HepG2 (cell line): ENCODE measurements around the gene TRIM67. TPM values are rescaled to one million over a fixed set of nuclear protein-coding genes. Genes with fewer than 3 reads are reported as not detected.

Experiments used
- AGO1 ChIP-seq: fragments of 200-400 bp; formaldehyde crosslinking; IDR thresholded peaks from 2 replicates; pipeline ENCODE4 v1.6.1; 2017; ENCODE audit warnings: mild to moderate bottlenecking, low read depth, low read length, moderate library complexity; ENCODE audit not compliant: poor library complexity, severe bottlenecking
- EZH2 ChIP-seq: conservative IDR thresholded peaks from 2 replicates; pipeline ENCODE4 v1.6.1; 2012; ENCODE audit warnings: mild to moderate bottlenecking, low read depth, low read length, moderate library complexity
- GMEB2 ChIP-seq: IDR thresholded peaks from 2 replicates; pipeline ENCODE4 v1.6.1; 2016; ENCODE audit warnings: missing biosample characterization, missing genetic modification reagents, low read depth
- HNRNPUL1 ChIP-seq: fragments of 200-400 bp; formaldehyde crosslinking; IDR thresholded peaks from 2 replicates; pipeline ENCODE4 v1.6.1; 2017; ENCODE audit warnings: low read depth, mild to moderate bottlenecking, low read length, moderate library complexity
- MAFF ChIP-seq: IDR thresholded peaks from 2 replicates; pipeline ENCODE4 v1.6.1; 2011; ENCODE audit warnings: low read depth, low read length, improper control_type of control experiment
- NCOA2 ChIP-seq: sonication (generic); formaldehyde crosslinking; IDR thresholded peaks from 2 replicates; pipeline ENCODE4 v1.8.0; 2022; ENCODE audit warnings: inconsistent platforms
- NFATC3 ChIP-seq: sonication (generic); formaldehyde crosslinking; IDR thresholded peaks from 2 replicates; pipeline ENCODE4 v1.5.1; 2020; ENCODE audit warnings: mild to moderate bottlenecking, missing genetic modification reagents
- NFE2 ChIP-seq: sonication (generic); formaldehyde crosslinking; IDR thresholded peaks from 2 replicates; pipeline ENCODE4 v1.4.0; 2020; ENCODE audit warnings: missing genetic modification reagents
- SP2 ChIP-seq: sonication (generic); formaldehyde crosslinking; IDR thresholded peaks from 2 replicates; pipeline ENCODE4 v1.5.1; 2020; ENCODE audit warnings: mild to moderate bottlenecking, missing genetic modification reagents
- TAF15 ChIP-seq: fragments of 200-400 bp; formaldehyde crosslinking; IDR thresholded peaks from one replicate; pipeline ENCODE4 v1.6.1; 2018; ENCODE audit warnings: mild to moderate bottlenecking, low read depth, low read length; ENCODE audit not compliant: poor library complexity, severe bottlenecking
- ZC3H13 ChIP-seq: sonication (generic); formaldehyde crosslinking; IDR thresholded peaks from 2 replicates; pipeline ENCODE4 v1.8.1; 2023; ENCODE audit warnings: mild to moderate bottlenecking, missing genetic modification reagents, moderate library complexity
- ZFAT ChIP-seq: sonication (generic); formaldehyde crosslinking; conservative IDR thresholded peaks from 2 replicates; pipeline ENCODE4 v1.8.1; 2023; ENCODE audit warnings: missing genetic modification reagents, inconsistent platforms
- ZFP36 ChIP-seq: fragments of 150-350 bp; IDR thresholded peaks from 2 replicates; pipeline ENCODE4 v1.6.1; 2018; ENCODE audit warnings: borderline replicate concordance, low read length, low read depth; ENCODE audit not compliant: partially characterized antibody
- ZKSCAN5 ChIP-seq: sonication (generic); formaldehyde crosslinking; IDR thresholded peaks from 2 replicates; pipeline ENCODE4 v1.5.1; 2020; ENCODE audit warnings: mild to moderate bottlenecking, missing genetic modification reagents
- ZNF326 ChIP-seq: sonication (generic); formaldehyde crosslinking; IDR thresholded peaks from 2 replicates; pipeline ENCODE4 v1.4.0; 2020; ENCODE audit warnings: missing genetic modification reagents, borderline replicate concordance
- ZNF7 ChIP-seq: IDR thresholded peaks from 2 replicates; pipeline ENCODE4 v1.6.1; 2016; ENCODE audit warnings: missing biosample characterization, missing genetic modification reagents
- ZSCAN30 ChIP-seq: sonication (generic); formaldehyde crosslinking; IDR thresholded peaks from 2 replicates; pipeline ENCODE4 v1.5.0; 2020; ENCODE audit warnings: mild to moderate bottlenecking, missing genetic modification reagents
- polyA plus RNA-seq, 8 experiments: library from polyadenylated mRNA; depleted of rRNA in 3 of 8; stranded (reverse) in 7 of 8; unstranded in 1 of 8; fragments of >200 nt; fragmentation: Illumina TruSeq in 4 of 8; extraction: Trizol in 4 of 8; gene quantifications; 2 replicates each; pipeline versions ENCODE4 v1.2.1 to v1.2.3, GENCODE V29; 2011 to 2016; ENCODE audit warnings: low read depth in 4 of 8, missing spikeins in 1 of 8, mixed read lengths in 1 of 8; ENCODE audit not compliant: insufficient read depth in 1 of 8
- total RNA-seq, 5 experiments: library from RNA; depleted of rRNA; stranded (reverse); fragments of >200 nt; fragmentation: Illumina TruSeq; extraction: Trizol; gene quantifications; 2 replicates each; pipeline ENCODE4 v1.2.3, GENCODE V29; 2016; ENCODE audit warnings: low read depth in 1 of 5
- TF ChIP-seq, protein P1 (sequence below): sonication (generic); formaldehyde crosslinking; IDR thresholded peaks from 2 replicates; pipeline ENCODE4 v1.4.0; 2020; ENCODE audit warnings: missing genetic modification reagents, borderline replicate concordance
- TF ChIP-seq, protein P2 (sequence below): sonication (generic); formaldehyde crosslinking; conservative IDR thresholded peaks from 2 replicates; pipeline ENCODE4 v1.4.0; 2020; ENCODE audit warnings: missing genetic modification reagents
- TF ChIP-seq, protein P3 (sequence below): sonication (generic); formaldehyde crosslinking; IDR thresholded peaks from 2 replicates; pipeline ENCODE4 v1.4.0; 2020; ENCODE audit warnings: missing genetic modification reagents
- TF ChIP-seq, protein P4 (sequence below): conservative IDR thresholded peaks from 2 replicates; pipeline ENCODE4 v1.6.1; 2018; ENCODE audit warnings: missing genetic modification reagents

Gene TRIM67
- total and polyA plus RNA-seq, 2 of the 13 experiments (the other 11 are each of a cell fraction or from before 2014, with no cell fraction given) = not detected

GRCh38 chr1:231240883-231241735, 79.3 kb downstream of the TRIM67 start, which contains the start of gene GNPAT (continued):
- TF ChIP-seq, protein P1, sequence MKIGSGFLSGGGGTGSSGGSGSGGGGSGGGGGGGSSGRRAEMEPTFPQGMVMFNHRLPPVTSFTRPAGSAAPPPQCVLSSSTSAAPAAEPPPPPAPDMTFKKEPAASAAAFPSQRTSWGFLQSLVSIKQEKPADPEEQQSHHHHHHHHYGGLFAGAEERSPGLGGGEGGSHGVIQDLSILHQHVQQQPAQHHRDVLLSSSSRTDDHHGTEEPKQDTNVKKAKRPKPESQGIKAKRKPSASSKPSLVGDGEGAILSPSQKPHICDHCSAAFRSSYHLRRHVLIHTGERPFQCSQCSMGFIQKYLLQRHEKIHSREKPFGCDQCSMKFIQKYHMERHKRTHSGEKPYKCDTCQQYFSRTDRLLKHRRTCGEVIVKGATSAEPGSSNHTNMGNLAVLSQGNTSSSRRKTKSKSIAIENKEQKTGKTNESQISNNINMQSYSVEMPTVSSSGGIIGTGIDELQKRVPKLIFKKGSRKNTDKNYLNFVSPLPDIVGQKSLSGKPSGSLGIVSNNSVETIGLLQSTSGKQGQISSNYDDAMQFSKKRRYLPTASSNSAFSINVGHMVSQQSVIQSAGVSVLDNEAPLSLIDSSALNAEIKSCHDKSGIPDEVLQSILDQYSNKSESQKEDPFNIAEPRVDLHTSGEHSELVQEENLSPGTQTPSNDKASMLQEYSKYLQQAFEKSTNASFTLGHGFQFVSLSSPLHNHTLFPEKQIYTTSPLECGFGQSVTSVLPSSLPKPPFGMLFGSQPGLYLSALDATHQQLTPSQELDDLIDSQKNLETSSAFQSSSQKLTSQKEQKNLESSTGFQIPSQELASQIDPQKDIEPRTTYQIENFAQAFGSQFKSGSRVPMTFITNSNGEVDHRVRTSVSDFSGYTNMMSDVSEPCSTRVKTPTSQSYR (CRISPR knock-in tag) = peak; percentile 32; the same call in 1 of the 2 replicates
- no peak for TF ChIP-seq ZNF7 (CRISPR knock-in tag)
- no peak for TF ChIP-seq HNRNPUL1
- peak; percentile 16; the same call in 1 of the 2 replicates for TF ChIP-seq SP2 (CRISPR knock-in tag)
- TF ChIP-seq, protein P2, sequence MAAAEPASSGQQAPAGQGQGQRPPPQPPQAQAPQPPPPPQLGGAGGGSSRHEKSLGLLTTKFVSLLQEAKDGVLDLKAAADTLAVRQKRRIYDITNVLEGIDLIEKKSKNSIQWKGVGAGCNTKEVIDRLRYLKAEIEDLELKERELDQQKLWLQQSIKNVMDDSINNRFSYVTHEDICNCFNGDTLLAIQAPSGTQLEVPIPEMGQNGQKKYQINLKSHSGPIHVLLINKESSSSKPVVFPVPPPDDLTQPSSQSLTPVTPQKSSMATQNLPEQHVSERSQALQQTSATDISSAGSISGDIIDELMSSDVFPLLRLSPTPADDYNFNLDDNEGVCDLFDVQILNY = peak; percentile 64
- TF ChIP-seq ZKSCAN5 (CRISPR knock-in tag) = no peak
- TF ChIP-seq ZNF326 (CRISPR knock-in tag) = no peak
- TF ChIP-seq AGO1 = no peak
- 0 out of 2 replicates have a peak, but pooled peaks have one; percentile 55 for TF ChIP-seq ZFAT (CRISPR knock-in tag)
- TF ChIP-seq ZSCAN30 = 0 out of 2 replicates have a peak, but pooled peaks have one; percentile 60
- no peak for TF ChIP-seq EZH2
- no peak for TF ChIP-seq NFE2
- TF ChIP-seq NFATC3 = no peak; the same call in 1 of the 2 replicates
- TF ChIP-seq, protein P3, sequence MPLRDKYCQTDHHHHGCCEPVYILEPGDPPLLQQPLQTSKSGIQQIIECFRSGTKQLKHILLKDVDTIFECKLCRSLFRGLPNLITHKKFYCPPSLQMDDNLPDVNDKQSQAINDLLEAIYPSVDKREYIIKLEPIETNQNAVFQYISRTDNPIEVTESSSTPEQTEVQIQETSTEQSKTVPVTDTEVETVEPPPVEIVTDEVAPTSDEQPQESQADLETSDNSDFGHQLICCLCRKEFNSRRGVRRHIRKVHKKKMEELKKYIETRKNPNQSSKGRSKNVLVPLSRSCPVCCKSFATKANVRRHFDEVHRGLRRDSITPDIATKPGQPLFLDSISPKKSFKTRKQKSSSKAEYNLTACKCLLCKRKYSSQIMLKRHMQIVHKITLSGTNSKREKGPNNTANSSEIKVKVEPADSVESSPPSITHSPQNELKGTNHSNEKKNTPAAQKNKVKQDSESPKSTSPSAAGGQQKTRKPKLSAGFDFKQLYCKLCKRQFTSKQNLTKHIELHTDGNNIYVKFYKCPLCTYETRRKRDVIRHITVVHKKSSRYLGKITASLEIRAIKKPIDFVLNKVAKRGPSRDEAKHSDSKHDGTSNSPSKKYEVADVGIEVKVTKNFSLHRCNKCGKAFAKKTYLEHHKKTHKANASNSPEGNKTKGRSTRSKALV = no peak
- no peak for TF ChIP-seq MAFF
- TF ChIP-seq GMEB2 = no peak
- no peak for TF ChIP-seq ZC3H13 (CRISPR knock-in tag)
- no peak for TF ChIP-seq TAF15
- no peak for TF ChIP-seq ZFP36
- peak; percentile 60; the same call in 1 of the 2 replicates for TF ChIP-seq NCOA2
- TF ChIP-seq, protein P4, sequence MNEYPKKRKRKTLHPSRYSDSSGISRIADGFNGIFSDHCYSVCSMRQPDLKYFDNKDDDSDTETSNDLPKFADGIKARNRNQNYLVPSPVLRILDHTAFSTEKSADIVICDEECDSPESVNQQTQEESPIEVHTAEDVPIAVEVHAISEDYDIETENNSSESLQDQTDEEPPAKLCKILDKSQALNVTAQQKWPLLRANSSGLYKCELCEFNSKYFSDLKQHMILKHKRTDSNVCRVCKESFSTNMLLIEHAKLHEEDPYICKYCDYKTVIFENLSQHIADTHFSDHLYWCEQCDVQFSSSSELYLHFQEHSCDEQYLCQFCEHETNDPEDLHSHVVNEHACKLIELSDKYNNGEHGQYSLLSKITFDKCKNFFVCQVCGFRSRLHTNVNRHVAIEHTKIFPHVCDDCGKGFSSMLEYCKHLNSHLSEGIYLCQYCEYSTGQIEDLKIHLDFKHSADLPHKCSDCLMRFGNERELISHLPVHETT (CRISPR knock-in tag) = peak; percentile 69
